ENCODE measurements around the gene P4HA2.

The P4HA2 gene

GRCh38 chr5:132221781-132222648 lies 5.6 kb downstream of the P4HA2 start:
- no peak for DNase-seq

GRCh38 chr5:132220491-132220890 lies 7.2 kb downstream of the P4HA2 start:
- DNase-seq: no peak

GRCh38 chr5:132219981-132220380 lies 7.7 kb downstream of the P4HA2 start:
- no peak for DNase-seq

GRCh38 chr5:132219289-132219970 lies 8.2 kb downstream of the P4HA2 start:
- DNase-seq: no peak

- no peak for DNase-seq
These were observed 9.3 kb downstream of the P4HA2 start for GRCh38 chr5:132218321-132218720.

GRCh38 chr5:132215329-132215728 lies 12.3 kb downstream of the P4HA2 start:
- no peak for DNase-seq

- no peak for DNase-seq
These were observed 13.2 kb downstream of the P4HA2 start for GRCh38 chr5:132214491-132214890.

GRCh38 chr5:132213666-132214065 lies 14.0 kb downstream of the P4HA2 start:
- no peak for DNase-seq

- no peak for DNase-seq
These were observed 15.9 kb downstream of the P4HA2 start for GRCh38 chr5:132211787-132212186.

- DNase-seq: no peak
These were observed 16.7 kb downstream of the P4HA2 start for GRCh38 chr5:132210944-132211343.

GRCh38 chr5:132209901-132210545 lies 17.6 kb downstream of the P4HA2 start:
- no peak for DNase-seq

GRCh38 chr5:132209131-132209530 lies 18.5 kb downstream of the P4HA2 start:
- DNase-seq: no peak

GRCh38 chr5:132207778-132208177 lies 19.9 kb downstream of the P4HA2 start:
- no peak for DNase-seq

- no peak for DNase-seq
These were observed 20.9 kb downstream of the P4HA2 start for GRCh38 chr5:132206782-132207181.

- no peak for DNase-seq
These were observed 22.1 kb downstream of the P4HA2 start for GRCh38 chr5:132205385-132206125.

GRCh38 chr5:132204371-132205135 lies 23.1 kb downstream of the P4HA2 start:
- DNase-seq: no peak

GRCh38 chr5:132203916-132204315 lies 23.7 kb downstream of the P4HA2 start:
- no peak for DNase-seq

GRCh38 chr5:132203464-132203818 lies 24.2 kb downstream of the P4HA2 start:
- DNase-seq: no peak

- DNase-seq: no peak
These were observed 24.8 kb downstream of the P4HA2 start for GRCh38 chr5:132202711-132203463.

GRCh38 chr5:132199116-132199680 lies 28.5 kb downstream of the P4HA2 start:
- no peak for DNase-seq

GRCh38 chr5:132198571-132198970 lies 29.1 kb downstream of the P4HA2 start:
- no peak for DNase-seq

Data from NCI-H748 treated with DMSO at 0.1 percent for 48 hours (cell line).